Activated effector memory CD4-positive, alpha-beta T cell treated with anti-CD3 and anti-CD28 coated beads, Interleukin-2, amount 50 U/mL, for 16 hours (primary cell): ENCODE measurements around the gene AEN.

Experiments used
- DNase-seq: peaks from one replicate; pipeline ENCODE4 v3.0.0-alpha.2; 2020

AEN gene

DNA sequence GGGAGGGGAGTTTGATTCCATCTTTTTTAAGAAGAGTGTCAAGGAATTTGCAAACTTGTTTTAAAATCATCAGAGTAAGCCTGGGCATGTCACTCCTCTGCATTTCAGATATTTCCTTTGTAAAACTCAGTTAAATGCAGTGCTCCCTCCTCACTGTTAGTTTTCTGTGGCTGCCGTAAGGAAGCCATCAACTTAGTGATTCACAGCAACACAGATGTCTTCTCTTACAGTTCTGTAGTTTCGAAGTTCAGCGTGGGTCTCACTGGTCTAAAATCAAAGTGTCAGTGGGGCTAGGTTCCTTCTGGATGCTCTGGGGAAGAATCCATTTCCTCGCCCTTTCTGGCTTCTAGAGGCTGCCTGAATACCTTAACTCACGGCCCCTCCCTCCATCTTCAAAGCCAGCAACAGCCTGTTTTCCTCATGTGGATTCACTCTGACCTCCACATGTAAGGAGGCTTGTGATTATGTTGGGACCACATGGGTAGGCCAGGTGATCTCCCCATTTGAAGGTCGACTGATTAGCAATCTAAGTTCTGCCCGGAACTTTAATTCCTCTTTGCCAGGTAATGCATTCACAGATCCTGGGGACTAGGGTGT lies 30.1 kb downstream of the AEN start:
- DNase-seq: no peak

DNA sequence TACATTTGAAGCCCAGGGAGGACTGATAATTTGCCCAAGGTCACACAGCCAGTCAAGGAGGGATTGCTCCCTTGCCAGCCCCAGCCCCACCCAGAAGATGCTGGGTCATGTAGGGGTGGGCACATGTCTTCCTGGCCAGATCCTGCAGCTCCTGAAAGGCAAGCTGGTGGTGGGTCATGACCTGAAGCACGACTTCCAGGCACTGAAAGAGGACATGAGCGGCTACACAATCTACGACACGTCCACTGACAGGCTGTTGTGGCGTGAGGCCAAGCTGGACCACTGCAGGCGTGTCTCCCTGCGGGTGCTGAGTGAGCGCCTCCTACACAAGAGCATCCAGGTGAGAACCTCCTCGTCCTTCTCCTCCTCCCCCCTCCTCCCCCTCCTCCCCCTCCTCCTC lies 30.8 kb downstream of the AEN start:
- DNase-seq: no peak

DNA sequence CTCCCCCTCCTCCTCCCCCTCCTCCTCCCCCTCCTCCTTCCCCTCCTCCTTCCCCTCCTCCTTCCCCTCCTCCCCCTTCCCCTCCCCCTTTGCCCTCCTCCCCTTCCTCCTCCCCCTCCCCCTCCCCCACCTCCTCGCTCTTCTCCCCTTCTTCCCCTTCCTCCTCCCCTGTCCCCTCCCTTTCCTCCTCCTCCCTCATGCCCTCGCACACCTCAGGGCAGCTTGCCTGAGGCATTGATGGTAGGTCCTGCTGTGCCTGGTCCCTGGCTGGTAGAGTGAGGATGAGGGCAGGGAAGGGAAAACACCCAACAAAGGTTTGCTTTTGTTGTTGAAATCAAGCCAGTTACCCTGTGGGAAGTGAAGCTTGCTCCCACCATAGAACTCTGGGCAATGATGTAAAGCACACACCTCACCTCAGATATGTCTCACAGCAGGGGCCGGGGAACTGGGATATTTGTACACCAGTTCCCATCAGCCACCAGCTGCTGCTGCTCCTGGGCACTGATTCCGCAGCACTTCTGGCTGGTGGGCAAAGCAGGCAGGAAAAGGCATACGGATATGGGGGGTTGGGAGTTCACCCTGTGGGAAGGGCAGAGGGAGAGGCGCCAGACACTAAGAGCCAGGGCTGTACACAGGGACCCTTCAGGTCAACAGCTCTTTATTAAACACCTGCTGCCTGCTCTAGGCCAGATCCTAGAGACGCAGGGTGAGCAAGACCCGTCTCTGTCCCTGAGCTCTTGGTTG lies 31.5 kb downstream of the AEN start:
- DNase-seq: no peak

DNA sequence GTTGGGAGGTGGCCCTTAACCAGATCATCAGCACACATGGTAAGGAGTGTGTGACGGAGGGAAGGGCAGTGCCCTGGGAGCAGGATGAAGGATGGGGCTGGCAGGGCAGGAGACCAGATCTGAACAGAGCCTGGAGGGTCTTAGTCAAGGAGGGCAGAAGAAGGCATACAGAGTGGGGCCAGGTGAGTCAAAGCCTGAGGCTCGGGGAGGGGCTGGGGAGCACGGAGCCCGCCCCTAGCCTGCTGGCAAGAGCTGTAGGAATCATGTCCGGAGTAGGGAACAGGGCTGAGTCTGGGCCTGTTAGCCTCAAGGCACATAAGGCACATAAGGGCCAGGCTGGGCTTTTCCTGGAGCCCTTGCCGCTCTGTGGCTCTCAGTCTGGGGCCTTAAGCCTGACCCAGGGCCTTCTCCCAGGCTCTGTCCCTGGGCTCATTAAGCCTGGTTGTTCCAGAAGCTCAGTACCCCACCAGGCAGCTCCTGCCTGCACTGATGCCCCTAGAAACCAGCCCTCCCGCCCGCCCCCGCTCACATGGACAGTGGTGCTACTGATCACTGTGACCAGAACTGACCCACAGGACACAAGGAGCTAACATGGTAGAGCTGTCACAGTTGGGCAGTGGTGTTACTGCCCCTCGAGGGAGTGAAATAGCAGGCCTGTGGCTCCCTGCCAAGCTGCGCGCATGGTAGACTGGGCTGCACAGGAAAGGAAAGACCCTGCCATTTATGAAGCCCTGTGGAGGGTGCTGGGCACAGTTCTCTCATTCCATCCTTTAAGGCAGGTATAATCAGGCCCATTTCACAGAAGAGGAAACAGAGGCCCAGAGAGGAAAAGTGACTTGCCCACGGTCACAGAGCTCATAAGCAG lies 32.3 kb downstream of the AEN start:
- DNase-seq: no peak

DNA sequence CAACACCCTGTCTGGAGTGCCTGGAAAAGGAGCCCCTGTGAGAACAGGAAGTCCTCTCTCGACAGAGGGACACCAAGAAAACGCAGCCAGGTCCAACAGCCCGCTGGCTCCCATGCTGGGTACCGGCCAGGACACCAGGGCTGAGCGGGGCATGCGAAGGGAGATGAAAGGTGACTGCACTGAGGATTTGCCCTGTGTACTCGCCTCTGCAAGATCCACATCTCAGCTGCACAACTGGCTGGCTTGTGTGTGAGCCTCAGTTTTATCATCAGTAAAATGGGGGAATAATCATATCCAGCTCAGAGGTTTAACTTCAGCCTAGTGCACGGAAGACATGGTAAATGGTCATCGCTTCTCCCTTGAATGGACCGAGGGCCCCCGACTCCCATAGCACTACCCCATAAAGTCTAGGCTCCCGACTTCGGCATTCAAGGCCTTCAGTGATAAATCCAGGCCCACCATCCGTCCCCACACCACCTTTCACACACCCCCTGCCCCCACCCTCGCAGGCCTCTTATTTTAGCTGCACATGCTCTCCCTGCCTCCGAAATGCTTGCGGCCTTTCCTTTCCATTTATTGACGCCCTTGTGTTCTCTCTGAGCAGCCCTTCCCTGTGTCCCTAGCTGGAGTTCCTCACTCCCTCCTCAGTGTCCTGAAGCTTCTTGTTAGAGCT lies 33.4 kb downstream of the AEN start:
- DNase-seq: no peak

DNA sequence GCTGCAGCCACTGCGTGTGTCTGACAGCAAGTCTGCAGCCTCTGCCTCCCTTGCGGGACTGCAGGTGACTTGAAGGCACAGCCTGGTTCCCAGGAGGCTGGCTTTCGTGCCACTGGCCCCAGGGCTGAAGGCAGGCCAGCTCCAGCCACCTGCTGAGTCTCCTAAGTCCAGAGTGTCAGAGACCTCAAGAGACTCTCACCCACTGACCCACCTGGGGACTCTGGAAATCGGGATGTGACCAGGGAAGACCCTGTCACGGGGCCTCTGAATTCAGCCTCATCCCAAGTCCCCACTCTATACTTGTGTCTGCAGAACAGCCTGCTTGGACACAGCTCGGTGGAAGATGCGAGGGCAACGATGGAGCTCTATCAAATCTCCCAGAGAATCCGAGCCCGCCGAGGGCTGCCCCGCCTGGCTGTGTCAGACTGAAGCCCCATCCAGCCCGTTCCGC lies 34.0 kb downstream of the AEN start:
- DNase-seq: no peak

DNA sequence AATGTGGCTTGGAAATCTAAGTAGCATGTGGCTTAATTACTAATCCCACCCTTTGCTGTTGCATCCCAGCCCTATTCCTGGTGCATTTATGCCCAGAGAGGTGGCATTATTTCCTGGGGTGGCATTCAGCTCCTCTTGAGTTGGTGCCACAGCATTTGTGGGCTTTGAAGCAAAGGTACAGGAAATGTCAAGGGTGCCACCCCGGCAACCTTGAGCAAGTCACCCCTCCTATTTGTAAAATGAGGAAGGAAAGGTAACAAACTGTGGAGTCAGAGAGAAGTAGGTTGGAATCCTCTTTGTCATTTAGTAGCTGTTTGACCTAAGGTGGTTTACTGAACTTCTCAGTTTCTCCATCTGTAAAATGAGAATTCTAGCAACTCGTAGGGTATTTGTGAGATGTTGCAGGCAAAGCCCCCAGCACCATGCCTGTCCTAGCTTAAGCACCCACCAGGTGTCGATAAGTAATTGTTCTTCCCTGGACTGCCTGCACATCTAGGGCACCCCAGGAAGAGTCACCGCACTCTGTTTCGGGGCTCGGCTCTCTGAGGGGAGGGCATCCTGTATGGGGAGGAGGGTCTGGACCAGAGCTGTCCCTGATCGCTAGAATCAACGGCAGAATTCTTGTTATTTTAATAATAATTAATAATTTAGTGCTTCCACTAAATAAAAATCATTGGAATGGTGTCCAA lies 34.8 kb downstream of the AEN start:
- DNase-seq: no peak

GRCh38 chr15:88656760-88657221 lies 35.7 kb downstream of the AEN start:
- no peak for DNase-seq

DNA sequence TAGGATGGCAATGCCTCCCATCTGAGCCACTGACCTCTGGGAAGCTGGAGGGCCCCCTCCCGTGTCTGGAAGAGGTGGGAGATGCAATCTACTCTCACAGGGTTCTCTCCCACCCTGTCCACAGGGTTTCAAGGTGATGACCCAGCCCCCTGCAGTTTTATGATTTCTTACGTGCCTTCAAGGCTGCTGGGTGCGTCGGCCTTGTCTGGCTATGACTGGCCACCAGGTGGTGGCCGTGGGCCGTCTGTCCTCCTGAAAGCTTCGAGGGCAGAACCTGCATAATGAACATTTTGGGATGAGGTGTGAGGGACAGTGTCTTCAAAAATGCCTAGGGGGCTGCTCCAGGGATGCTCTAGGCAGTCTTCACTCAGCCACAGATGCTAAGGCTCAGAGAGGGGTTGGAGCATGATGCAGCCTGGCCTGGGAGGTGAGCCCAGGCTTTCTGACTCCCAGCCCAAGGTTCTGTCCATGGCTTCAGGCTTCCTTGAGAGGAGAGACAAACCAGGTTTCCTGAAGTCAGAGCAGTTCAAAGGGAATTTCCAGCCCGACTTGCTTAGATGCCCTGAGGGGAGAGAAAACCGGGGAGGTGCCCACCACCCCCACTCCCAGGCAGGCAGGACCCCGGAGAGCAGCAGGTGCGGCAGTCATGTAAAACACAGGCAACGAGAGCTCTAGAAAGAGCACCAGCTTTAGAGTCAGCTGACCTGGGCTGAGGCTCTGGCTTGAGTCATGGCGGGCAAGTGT lies 36.4 kb downstream of the AEN start:
- no peak for DNase-seq

- no peak for DNase-seq
Observed at GRCh38 chr15:88658070-88658965, 37.2 kb downstream of the AEN start.

GRCh38 chr15:88658972-88659931 lies 38.1 kb downstream of the AEN start:
- DNase-seq: peak; percentile 61

DNA sequence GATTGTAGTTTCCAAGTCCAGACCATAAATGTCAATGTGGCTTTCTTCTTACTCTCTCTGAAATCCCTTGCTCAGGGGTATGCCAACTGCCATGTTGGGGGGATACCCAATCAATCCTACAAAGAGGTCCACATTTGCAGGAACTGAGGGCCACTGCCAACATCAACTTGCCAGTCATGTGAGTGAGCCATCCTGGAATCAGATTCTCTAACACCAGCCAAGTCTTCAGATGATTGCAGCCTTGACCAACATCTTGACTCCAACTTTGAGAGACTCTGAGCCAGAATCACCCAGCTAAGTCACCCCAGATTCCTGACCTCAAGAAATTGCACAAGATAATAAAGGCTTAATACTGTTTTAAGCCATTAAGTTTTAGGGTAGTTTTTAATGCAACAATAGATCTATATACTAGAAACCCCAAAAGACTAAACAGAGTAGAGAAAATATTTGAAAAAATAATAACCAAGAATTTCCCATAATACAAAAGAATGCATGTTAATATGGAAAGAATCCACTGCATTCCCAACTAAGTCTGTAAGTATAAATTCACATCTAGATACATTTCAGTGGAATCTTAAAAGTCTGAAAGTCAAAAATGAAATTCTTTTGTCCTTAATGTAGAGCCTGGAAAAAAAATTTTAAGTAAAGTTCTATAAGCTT lies 40.0 kb downstream of the AEN start:
- DNase-seq: no peak

GRCh38 chr15:88661761-88662556 lies 40.8 kb downstream of the AEN start:
- no peak for DNase-seq

DNA sequence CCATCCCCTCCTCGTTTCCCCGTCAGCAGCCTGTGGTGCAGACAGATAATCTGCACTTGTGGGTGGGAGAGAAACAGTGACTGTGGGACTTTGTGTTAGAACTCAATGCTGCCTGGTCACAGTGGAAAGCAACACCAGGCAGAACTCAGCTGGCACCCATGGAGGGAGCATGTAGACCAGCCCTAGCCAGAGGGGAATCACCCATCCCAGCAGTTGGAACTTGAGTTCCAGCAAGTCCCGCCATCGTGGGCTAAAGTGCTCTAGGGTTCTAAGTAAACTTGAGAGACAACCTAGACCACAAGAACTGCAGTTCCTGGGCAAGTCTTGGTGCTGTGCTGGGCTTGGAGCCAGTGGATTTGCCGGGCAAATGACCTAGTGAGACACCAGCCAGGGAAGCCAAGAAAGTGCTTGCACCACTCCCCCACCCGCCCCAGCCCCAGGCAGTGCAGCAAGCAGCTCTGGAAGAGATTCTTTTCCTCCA lies 42.0 kb downstream of the AEN start:
- DNase-seq: no peak

DNA sequence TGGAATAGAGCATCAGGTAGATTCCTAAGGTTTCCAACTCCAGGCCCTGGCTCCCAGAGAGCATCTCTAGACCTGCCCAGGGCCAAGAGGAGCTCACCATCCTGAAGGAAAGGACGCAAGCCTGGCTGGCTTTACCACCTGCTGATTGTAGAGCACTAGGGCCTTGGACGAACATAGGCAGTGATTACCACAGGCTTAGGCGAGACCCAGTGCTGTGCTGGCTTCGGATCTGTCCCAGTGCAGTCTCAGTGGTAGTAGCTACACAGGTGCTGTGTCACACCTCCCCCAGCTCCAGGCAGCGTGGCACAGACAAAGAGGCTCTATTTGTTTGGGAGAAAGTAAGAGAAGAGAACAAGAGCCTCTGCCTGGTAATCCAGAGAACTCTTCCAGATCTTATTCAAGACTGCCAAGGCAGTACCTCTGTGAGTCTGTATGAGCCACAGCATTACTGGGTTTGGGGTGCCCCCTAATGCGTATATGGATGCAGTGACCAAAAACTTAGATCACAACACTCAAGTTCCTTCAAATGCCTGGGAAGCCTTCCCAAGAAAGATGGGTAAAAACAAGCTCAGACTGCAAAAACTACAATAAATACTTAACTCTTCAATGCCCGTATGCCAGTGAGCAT lies 43.1 kb downstream of the AEN start:
- peak; percentile 77 for DNase-seq

DNA sequence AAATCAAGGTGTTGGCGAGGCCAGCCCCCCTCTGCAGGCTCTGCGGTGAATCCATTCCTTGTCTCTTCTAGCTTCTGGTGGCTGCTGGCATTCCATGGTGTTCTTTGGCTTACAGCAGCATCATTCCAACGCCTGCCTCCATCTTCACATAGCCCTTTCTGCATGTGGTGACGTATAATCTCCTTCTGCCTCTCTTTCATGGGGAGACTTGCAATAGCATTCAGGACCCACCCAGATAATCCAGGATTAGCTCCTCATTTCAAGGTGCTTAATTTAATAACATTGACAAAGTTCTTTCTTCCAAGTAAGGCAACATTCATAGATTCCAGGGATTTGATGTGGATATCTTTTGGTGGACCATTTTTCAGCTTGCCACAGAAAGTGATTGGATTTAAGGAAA lies 53.5 kb downstream of the AEN start:
- DNase-seq: no peak

- DNase-seq: no peak
Observed at GRCh38 chr15:88678755-88679154, 57.6 kb downstream of the AEN start.
